ENCODE measurements around the gene CCR5AS.
"Not testable (repeated sequence)": the region's sequence is repeated elsewhere in the genome, so short reads cannot be mapped to it uniquely, and the experiment has no call there.

CCR5AS gene

GRCh38 chr3:46353090-46353489, 53.8 kb downstream of the CCR5AS start:
- DNase-seq: no peak

GRCh38 chr3:46351646-46352045, 55.2 kb downstream of the CCR5AS start:
- no peak for DNase-seq

GRCh38 chr3:46350262-46350565, 56.7 kb downstream of the CCR5AS start:
- no peak for DNase-seq

- DNase-seq: peak; percentile 19
Measured at GRCh38 chr3:46349484-46350261, 57.2 kb downstream of the CCR5AS start.

- no peak for DNase-seq
Measured at GRCh38 chr3:46348823-46349482, 57.9 kb downstream of the CCR5AS start.

DNA sequence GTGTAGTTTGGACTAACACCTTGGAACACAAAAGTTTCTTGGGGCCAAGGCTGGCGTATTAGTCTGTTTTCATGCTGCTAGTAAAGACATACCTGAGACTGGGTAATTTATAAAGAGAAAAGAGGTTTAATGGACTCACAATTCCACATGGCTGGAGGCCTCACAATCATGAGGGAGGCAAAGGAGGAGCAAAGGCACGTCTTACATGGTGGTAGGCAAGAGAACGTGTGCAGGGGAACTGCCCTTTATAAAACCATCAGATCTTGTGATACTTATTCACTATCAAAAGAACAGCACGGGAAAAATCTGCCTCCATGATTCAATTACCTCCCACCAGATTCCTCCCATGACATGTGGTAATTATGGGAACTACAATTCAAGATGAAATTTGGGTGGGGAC, 62.4 kb downstream of the CCR5AS start:
- no peak for DNase-seq

DNA sequence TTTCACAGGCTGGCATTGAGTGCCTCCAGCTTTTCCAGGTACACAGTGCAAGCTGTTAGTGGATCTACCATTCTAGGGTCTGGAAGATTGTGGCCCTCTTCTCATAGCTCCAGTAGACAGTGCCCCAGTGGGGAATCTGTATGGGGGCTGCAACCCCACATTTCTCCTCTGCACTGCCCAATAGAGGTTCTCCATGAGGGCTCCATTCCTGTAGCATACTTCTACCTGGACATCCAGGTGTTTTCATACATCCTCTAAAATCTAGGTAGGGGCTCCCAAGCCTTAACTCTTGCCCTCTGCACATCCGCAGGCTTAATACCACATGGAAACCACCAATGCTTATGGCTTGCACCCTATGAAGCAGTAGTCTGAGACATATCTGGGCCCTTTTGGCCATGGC, 68.0 kb downstream of the CCR5AS start:
- DNase-seq: no peak

GRCh38 chr3:46337911-46338310, 69.0 kb downstream of the CCR5AS start:
- no peak for DNase-seq

DNA sequence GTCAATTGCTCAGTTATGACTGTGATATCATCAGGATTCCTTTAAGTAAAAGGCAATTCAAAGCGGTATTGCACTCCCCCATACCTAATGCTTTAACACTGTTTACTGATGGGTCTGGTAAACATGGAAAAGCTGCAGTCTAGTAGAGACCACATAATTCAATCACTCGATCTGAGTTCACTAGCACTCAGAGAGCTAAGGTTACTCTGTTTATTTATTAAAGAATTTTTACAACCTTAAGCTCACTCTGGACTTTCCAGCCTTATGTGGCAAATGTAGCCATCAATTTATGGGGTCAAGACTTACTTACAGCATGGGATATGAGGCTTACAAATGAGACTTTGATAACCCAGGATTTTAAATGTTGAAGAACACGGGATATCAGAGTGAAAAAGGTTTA, 71.3 kb downstream of the CCR5AS start:
- no peak for DNase-seq

DNA sequence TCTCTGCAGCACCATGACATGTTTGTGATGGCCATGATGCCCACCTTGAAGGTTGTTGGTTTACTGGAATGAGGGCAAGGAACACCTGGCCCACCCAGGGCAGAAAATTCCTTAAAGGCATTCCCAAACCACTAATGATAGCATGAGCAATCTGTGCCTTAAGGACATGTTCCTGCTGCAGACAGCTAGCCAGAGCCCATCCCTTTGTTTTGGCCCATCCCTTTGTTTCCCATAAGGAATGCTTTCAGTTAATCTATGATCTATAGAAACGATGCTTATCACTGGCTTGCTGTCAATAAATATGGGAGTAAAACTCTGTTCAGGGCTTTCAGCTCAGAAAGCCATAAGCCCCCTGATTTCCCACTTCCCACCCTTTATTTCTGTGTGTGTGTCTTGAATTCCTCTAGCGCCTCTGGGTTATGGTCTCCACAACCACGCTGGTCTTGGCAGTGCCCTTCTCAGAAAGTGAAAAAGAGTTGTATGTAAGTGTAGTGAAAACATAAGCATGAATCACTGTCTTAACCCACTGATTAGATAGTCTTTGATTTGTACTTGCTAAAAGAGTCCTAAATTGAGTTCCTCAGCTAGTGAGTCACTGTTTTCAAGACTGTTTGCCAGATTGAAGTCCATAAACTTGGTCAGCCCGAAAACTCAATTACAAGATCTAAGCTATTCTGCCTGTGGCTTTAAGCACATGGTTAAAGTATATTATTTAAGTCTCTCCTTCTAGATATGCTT, 72.0 kb downstream of the CCR5AS start:
- DNase-seq: no peak

- not testable (repeated sequence) for DNase-seq
Measured at GRCh38 chr3:46330676-46331075, 76.2 kb downstream of the CCR5AS start.

DNA sequence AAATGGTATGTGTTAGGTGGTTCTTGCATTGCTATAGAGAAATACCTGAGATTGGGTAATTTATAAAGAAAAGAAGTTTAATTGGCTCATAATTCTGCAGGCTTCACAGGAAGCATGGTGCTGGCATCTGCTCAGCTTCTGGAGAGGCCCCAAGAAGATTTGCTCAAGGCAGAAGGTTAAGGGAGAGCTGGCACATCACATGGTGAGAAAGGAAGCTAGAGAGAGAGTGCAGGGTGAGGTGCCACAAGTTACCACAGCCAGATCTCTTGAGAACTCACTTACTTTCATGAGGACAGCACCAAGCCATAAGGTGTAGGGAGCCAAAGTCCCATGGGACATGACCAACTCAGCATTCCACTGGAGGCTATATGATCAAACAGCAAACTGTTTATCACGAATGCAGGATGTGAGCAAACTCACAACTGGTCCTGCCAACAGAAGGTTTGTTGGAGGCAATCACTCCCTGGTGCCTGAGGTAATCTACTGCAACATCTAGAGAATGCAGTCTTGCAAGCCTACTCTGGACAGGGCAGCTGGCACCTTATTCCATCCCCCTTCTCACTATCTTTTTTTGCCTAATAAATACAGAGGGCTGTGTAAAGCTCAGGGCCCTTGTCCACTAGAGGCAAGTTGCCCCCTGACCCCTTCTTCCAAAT, 81.1 kb downstream of the CCR5AS start:
- DNase-seq: no peak

- no peak for DNase-seq
Measured at GRCh38 chr3:46324036-46324435, 82.8 kb downstream of the CCR5AS start.

DNA sequence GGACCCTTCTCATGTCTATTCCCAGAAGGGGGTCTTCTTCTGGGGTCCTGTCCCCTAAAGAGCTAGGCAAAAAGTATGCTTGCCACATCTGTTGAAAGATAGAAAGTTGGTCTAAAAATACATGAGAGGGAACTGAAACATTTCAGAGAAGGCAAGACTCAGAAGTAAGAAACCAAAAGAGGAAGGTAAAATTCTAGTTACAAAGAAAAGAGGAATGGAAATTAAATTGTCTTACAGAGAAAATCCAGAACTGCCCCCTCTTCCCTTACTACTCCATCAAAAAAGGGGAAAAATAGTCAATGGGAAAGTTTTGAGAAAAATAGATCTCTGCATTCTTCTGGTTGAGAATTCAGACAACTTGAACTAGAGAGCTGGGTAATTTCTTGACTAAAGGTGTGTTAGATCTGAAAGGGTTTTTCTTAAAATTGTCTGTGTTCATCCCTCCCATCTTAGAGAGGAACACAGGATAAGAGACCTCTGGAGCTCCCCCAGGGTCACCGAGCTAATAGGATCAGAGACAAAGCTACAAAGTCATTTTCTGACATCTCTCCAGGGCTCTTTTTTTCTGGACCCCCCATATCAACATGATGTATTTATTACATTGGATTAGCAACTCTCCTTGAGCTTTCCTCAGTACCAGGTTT, 85.3 kb downstream of the CCR5AS start:
- no peak for DNase-seq

GRCh38 chr3:46318207-46318927, 88.5 kb downstream of the CCR5AS start:
- DNase-seq: no peak

DNA sequence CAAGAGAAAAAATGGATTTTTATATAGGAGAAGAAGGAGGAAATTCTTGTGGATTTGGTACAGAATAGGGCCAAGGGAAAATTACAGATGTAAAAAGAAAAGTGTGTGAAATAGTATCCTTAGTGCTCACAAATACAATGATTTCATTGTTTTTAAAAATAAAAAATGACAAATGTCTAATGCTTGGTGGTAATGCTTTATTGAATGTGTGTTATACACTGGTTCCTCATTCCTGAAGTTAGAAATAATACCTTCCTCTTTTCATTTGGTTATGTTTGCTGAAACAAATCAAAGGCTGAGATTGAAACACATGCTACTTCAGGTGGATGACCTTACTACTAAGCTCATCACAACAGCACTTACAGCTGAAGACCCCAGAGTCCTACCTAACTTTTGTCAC, 90.7 kb downstream of the CCR5AS start:
- DNase-seq: no peak

DNA sequence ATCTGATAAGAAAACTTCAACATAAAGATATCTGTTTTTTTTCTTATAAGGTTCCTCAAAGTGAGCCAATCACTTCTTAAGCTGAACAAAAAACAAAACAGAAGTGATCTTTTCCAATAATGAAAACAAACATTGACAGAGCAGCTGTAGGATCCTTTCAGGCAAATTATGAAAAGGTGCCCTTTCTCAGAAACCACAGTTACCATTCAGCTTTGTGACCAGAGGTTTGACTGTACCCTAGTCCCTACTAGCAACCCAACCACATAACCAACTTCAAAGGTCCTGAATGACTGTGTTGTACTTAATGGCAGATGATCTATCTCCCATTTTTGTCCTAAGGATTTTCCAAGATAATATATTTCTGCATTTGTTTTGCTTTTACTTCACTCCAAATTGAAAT, 92.3 kb downstream of the CCR5AS start:
- no peak for DNase-seq
